GM06990 (cell line): ENCODE data around the gene RABL3.
"Not testable (repeated sequence)": the region's sequence is repeated elsewhere in the genome, so short reads cannot be mapped to it uniquely, and the experiment has no call there.

Experiments
- DNase-seq: peaks from one replicate; pipeline ENCODE4 v3.0.0-alpha.2; 2011; ENCODE audit not compliant: insufficient read length; ENCODE audit errors: extremely low read depth
- H3K27me3 ChIP-seq: replicated peaks from 2 replicates; pipeline ENCODE4 v1.6.0; 2011; ENCODE audit warnings: low read length; ENCODE audit not compliant: control insufficient read depth, insufficient read depth
- H3K36me3 ChIP-seq: 2 replicates; pipeline ENCODE4 v1.5.1; 2011; ENCODE audit warnings: low read length; ENCODE audit not compliant: control insufficient read depth, insufficient read depth
- H3K4me3 ChIP-seq: replicated peaks from 2 replicates; pipeline ENCODE4 v1.5.1; 2011; ENCODE audit warnings: low read depth, mild to moderate bottlenecking, control low read depth, low read length
- TF ChIP-seq, protein P1 (sequence below): IDR thresholded peaks from 2 replicates; pipeline ENCODE4 v1.5.1; 2011; ENCODE audit warnings: low read length, control low read depth, mild to moderate bottlenecking, inconsistent platforms; ENCODE audit not compliant: insufficient read depth, poor library complexity, severe bottlenecking

Gene RABL3

GRCh38 chr3:120681506-120682038 lies 60.7 kb downstream of the RABL3 start:
- H3K27me3 ChIP-seq, result no peaks in the 10 kb centered on the region
- no peak for DNase-seq
- TF ChIP-seq, protein P1, sequence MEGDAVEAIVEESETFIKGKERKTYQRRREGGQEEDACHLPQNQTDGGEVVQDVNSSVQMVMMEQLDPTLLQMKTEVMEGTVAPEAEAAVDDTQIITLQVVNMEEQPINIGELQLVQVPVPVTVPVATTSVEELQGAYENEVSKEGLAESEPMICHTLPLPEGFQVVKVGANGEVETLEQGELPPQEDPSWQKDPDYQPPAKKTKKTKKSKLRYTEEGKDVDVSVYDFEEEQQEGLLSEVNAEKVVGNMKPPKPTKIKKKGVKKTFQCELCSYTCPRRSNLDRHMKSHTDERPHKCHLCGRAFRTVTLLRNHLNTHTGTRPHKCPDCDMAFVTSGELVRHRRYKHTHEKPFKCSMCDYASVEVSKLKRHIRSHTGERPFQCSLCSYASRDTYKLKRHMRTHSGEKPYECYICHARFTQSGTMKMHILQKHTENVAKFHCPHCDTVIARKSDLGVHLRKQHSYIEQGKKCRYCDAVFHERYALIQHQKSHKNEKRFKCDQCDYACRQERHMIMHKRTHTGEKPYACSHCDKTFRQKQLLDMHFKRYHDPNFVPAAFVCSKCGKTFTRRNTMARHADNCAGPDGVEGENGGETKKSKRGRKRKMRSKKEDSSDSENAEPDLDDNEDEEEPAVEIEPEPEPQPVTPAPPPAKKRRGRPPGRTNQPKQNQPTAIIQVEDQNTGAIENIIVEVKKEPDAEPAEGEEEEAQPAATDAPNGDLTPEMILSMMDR, result no peak
- H3K4me3 ChIP-seq, result no peak overlapping the region
- H3K36me3 ChIP-seq, result no peaks in the 10 kb centered on the region

DNA sequence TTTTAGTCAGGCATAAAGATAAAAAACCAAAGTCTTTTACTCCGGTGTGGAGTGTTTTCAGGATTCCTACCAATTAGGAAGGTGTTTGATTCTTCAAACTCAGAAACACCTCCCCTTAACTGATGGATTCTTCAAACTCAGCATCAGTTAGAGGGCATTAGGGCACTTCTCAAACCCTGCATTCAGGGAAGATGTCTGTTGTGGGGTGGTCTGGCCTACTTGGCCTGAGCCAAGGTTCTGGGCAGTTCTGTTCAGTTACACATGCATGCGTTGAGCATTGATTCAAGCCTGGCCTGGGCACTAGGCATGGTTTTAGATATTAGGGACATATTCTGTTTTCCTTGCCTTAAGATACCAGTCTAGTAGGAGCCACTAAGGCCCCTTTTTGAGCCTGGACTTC lies 61.3 kb downstream of the RABL3 start:
- DNase-seq, result no peak
- Histone ChIP-seq H3K36me3 (no peaks in the 10 kb centered on the region), H3K27me3 (no peaks in the 10 kb centered on the region), H3K4me3 (no peak overlapping the region)
- TF ChIP-seq, protein P1, result no peak

DNA sequence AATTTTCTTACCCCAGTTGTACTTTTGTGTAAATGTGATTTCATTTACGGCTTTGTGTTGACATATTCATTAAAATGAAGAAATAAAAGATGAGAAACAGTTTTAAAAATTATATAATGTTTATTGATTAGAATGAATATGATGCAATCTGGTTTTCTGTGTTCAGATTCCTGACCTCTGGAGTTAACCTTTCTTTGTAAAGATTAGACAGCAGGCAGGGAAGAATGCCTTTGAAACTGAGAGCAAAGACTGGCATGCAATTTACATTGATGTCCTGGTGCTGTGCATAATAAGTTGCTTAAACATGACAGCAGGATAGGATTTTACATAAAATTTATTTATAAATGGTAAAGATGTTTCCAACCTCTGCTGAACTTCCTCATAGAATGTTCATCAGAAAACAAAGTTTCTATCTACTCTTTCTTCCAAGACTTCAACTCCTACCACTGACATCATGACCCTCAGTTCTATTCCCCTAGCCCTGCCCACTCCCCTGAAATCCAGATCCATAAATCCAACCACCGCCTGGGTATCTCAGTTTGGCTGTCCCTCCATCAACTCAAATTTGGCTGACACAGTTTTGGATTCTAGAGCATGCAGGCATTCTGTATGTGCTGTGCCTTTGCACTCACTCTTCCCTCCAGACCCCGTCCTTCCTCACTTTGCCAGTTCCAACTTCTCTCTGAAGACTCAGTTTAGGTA lies 62.0 kb downstream of the RABL3 start:
- TF ChIP-seq, protein P1, result no peak
- no peaks in the 10 kb centered on the region for H3K36me3 ChIP-seq
- no peaks in the 10 kb centered on the region for H3K27me3 ChIP-seq
- H3K4me3 ChIP-seq, result no peak overlapping the region
- no peak for DNase-seq

GRCh38 chr3:120678984-120679383 lies 63.3 kb downstream of the RABL3 start:
- DNase-seq, result no peak
- Histone ChIP-seq H3K36me3 (no peaks in the 10 kb centered on the region), H3K4me3 (no peak overlapping the region), H3K27me3 (no peaks in the 10 kb centered on the region)
- TF ChIP-seq, protein P1, result no peak

DNA sequence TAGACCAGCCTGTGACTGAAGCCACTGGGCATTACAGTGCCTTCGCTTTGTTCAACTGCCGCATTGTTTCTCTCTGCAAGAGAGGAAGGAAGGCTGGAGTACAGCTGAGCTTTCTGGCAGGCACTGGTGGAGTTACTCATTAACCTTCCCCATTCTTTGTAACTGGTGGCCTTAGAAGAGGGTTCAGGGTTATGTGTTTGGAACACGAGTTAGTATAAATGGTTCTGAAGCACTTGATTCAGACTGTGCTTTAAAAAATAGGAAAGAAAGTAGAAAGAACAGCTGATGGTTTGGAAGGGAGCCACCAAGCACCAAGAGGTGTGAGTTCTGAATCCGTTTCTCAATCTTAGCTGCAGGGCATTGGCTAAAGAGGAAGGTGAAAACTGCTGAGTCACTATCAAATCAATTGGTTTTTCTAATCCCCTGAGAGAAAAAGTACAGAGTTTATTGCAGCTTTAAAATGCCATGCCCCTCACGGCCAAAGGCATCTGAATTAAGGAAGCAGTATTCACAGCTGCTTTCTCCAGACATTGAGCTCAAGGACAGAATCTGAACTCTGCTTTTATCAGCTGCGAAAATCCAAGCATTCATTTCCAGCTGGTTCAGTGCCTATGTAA lies 63.9 kb downstream of the RABL3 start:
- TF ChIP-seq, protein P1, result no peak
- Histone ChIP-seq H3K4me3 (no peak overlapping the region), H3K36me3 (no peaks in the 10 kb centered on the region), H3K27me3 (no peaks in the 10 kb centered on the region)
- DNase-seq, result no peak

DNA sequence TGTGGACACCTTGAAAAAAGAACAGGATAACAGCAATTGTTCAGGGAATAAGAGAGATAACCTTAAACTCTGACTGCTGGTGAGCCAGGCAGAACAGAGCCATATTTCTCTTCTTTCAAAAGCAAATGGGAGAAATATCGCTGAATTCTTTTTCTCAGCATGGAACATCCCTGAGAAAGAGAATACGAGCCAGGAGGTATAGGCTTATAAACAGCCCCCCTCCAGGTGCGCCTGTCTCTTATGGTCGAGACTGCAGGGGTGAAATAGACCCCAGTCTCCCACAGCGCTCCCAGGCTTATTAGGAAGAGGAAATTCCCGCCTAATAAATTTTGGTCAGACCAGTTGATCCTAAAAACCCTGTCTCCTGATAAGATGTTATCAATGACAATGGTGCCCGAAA lies 65.1 kb downstream of the RABL3 start:
- H3K4me3 ChIP-seq, H3K36me3 ChIP-seq, H3K27me3 ChIP-seq, DNase-seq: not testable (repeated sequence)
